Measurements from ENCODE around the gene SLX4IP.

The SLX4IP gene

GRCh38 chr20:10404023-10404628 is 31.0 kb upstream of the SLX4IP start:
- Histone ChIP-seq H3K4ac (ENCODE audit: low read depth in 1 of 2, low read length in 2 of 2) (no peak overlapping the region), H3K9me3 (ENCODE audit: control insufficient read depth, low read length) (no peaks in the 10 kb centered on the region), H3K27me3 (ENCODE audit: control insufficient read depth in 1 of 2, insufficient read depth in 1 of 2, low read length in 2 of 2) (no peaks in the 10 kb centered on the region), H2AK5ac (ENCODE audit: low read length, severe bottlenecking) (no peak overlapping the region), H3K9ac (ENCODE audit: low read length) (no peak overlapping the region), H3K23ac (ENCODE audit: low read length in 2 of 2) (no peak overlapping the region), H2AFZ (ENCODE audit: low read depth, low read length) (no peak overlapping the region), H3K4me3 (ENCODE audit: insufficient read depth in 1 of 2, low read depth in 1 of 2, low read length in 2 of 2) (no peak overlapping the region), H2BK5ac (ENCODE audit: low read depth, low read length, poor library complexity, severe bottlenecking) (no peak overlapping the region), H2BK120ac (ENCODE audit: low read depth, low read length) (no peak overlapping the region), H3K79me1 (replicated peaks; ENCODE audit: low read length, poor library complexity, severe bottlenecking) (no peaks in the 10 kb centered on the region), H3K4me2 (ENCODE audit: low read length, poor library complexity, severe bottlenecking) (no peak overlapping the region), H2BK15ac (ENCODE audit: low read depth, poor library complexity, severe bottlenecking) (no peak overlapping the region), H3K36me3 (ENCODE audit: control insufficient read depth in 1 of 2, insufficient read depth in 2 of 2, low read depth in 1 of 2, low read length in 2 of 2) (peaks cover 3 to 31% of the 10 kb centered on the region in 2 experiments), H4K91ac (ENCODE audit: low read length) (no peak overlapping the region), H3K4me1 (ENCODE audit: control insufficient read depth, insufficient read depth, low read depth, low read length) (no peaks in the 10 kb centered on the region), H3K18ac (ENCODE audit: low read depth in 1 of 2, low read length in 2 of 2) (no peak overlapping the region), H2BK12ac (ENCODE audit: low read length in 2 of 2) (no peak overlapping the region), H3K27ac (ENCODE audit: low read length, poor library complexity, severe bottlenecking) (no peak overlapping the region), H3K14ac (ENCODE audit: low read length in 2 of 2) (no peak overlapping the region), H4K8ac (ENCODE audit: low read length) (no peak overlapping the region)
- 100% methylated on average over 2 of the region's 2 CpGs for WGBS
- DNase-seq, result no peak

- WGBS, result 98% methylated on average over 3 of the region's 4 CpGs
- no peak overlapping the region for H2AFZ ChIP-seq (ENCODE audit: low read depth, low read length)
- H2AK5ac ChIP-seq (ENCODE audit: low read length, severe bottlenecking), result no peak overlapping the region
- H3K4ac ChIP-seq (ENCODE audit: low read depth in 1 of 2, low read length in 2 of 2), result no peak overlapping the region
- no peaks in the 10 kb centered on the region for H3K4me1 ChIP-seq (ENCODE audit: control insufficient read depth, insufficient read depth, low read depth, low read length)
- no peaks in the 10 kb centered on the region for H3K79me1 ChIP-seq (replicated peaks; ENCODE audit: low read length, poor library complexity, severe bottlenecking)
- H3K9me3 ChIP-seq (ENCODE audit: control insufficient read depth, low read length), result no peaks in the 10 kb centered on the region
- H2BK5ac ChIP-seq (ENCODE audit: low read depth, low read length, poor library complexity, severe bottlenecking), result no peak overlapping the region
- H3K18ac ChIP-seq (ENCODE audit: low read depth in 1 of 2, low read length in 2 of 2), result no peak overlapping the region
- no peak overlapping the region for H3K27ac ChIP-seq (ENCODE audit: low read length, poor library complexity, severe bottlenecking)
- H3K4me3 ChIP-seq (ENCODE audit: insufficient read depth in 1 of 2, low read depth in 1 of 2, low read length in 2 of 2), result no peak overlapping the region
- H2BK120ac ChIP-seq (ENCODE audit: low read depth, low read length), result no peak overlapping the region
- no peak overlapping the region for H4K91ac ChIP-seq (ENCODE audit: low read length)
- no peak for DNase-seq
- H2BK15ac ChIP-seq (ENCODE audit: low read depth, poor library complexity, severe bottlenecking), result no peak overlapping the region
- no peak overlapping the region for H3K4me2 ChIP-seq (ENCODE audit: low read length, poor library complexity, severe bottlenecking)
- H4K8ac ChIP-seq (ENCODE audit: low read length), result no peak overlapping the region
- peaks cover 3 to 31% of the 10 kb centered on the region in 2 experiments for H3K36me3 ChIP-seq (ENCODE audit: control insufficient read depth in 1 of 2, insufficient read depth in 2 of 2, low read depth in 1 of 2, low read length in 2 of 2)
- no peak overlapping the region for H3K9ac ChIP-seq (ENCODE audit: low read length)
- H3K14ac ChIP-seq (ENCODE audit: low read length in 2 of 2), result no peak overlapping the region
- H2BK12ac ChIP-seq (ENCODE audit: low read length in 2 of 2), result no peak overlapping the region
- no peaks in the 10 kb centered on the region for H3K27me3 ChIP-seq (ENCODE audit: control insufficient read depth in 1 of 2, insufficient read depth in 1 of 2, low read length in 2 of 2)
- H3K23ac ChIP-seq (ENCODE audit: low read length in 2 of 2), result no peak overlapping the region
These were observed 30.1 kb upstream of the SLX4IP start for GRCh38 chr20:10404959-10405530.

GRCh38 chr20:10408108-10408813 is 26.8 kb upstream of the SLX4IP start:
- H3K4me3 ChIP-seq (ENCODE audit: insufficient read depth in 1 of 2, low read depth in 1 of 2, low read length in 2 of 2), result no peak overlapping the region
- H3K9ac ChIP-seq (ENCODE audit: low read length), result no peak overlapping the region
- no peak overlapping the region for H2BK5ac ChIP-seq (ENCODE audit: low read depth, low read length, poor library complexity, severe bottlenecking)
- no peak overlapping the region for H3K23ac ChIP-seq (ENCODE audit: low read length in 2 of 2)
- H3K18ac ChIP-seq (ENCODE audit: low read depth in 1 of 2, low read length in 2 of 2), result no peak overlapping the region
- DNase-seq, result no peak
- H2BK120ac ChIP-seq (ENCODE audit: low read depth, low read length), result no peak overlapping the region
- no peak overlapping the region for H2AK5ac ChIP-seq (ENCODE audit: low read length, severe bottlenecking)
- H3K4me2 ChIP-seq (ENCODE audit: low read length, poor library complexity, severe bottlenecking), result no peak overlapping the region
- H3K9me3 ChIP-seq (ENCODE audit: control insufficient read depth, low read length), result no peaks in the 10 kb centered on the region
- no peak overlapping the region for H2BK15ac ChIP-seq (ENCODE audit: low read depth, poor library complexity, severe bottlenecking)
- no peak overlapping the region for H3K27ac ChIP-seq (ENCODE audit: low read length, poor library complexity, severe bottlenecking)
- H3K79me1 ChIP-seq (replicated peaks; ENCODE audit: low read length, poor library complexity, severe bottlenecking), result peaks cover 4% of the 10 kb centered on the region
- WGBS, result 100% methylated on average over 1 of the region's 2 CpGs
- H4K91ac ChIP-seq (ENCODE audit: low read length), result no peak overlapping the region
- H3K14ac ChIP-seq (ENCODE audit: low read length in 2 of 2), result no peak overlapping the region
- no peak overlapping the region for H2BK12ac ChIP-seq (ENCODE audit: low read length in 2 of 2)
- no peak overlapping the region for H3K4ac ChIP-seq (ENCODE audit: low read depth in 1 of 2, low read length in 2 of 2)
- no peaks in the 10 kb centered on the region for H3K27me3 ChIP-seq (ENCODE audit: control insufficient read depth in 1 of 2, insufficient read depth in 1 of 2, low read length in 2 of 2)
- H2AFZ ChIP-seq (ENCODE audit: low read depth, low read length), result no peak overlapping the region
- H4K8ac ChIP-seq (ENCODE audit: low read length), result no peak overlapping the region
- peaks cover 3 to 46% of the 10 kb centered on the region in 2 experiments for H3K36me3 ChIP-seq (ENCODE audit: control insufficient read depth in 1 of 2, insufficient read depth in 2 of 2, low read depth in 1 of 2, low read length in 2 of 2)
- H3K4me1 ChIP-seq (ENCODE audit: control insufficient read depth, insufficient read depth, low read depth, low read length), result no peaks in the 10 kb centered on the region

GRCh38 chr20:10411673-10412072 is 23.4 kb upstream of the SLX4IP start:
- Histone ChIP-seq H4K91ac (ENCODE audit: low read length) (no peak overlapping the region), H3K23ac (ENCODE audit: low read length in 2 of 2) (no peak overlapping the region), H3K18ac (ENCODE audit: low read depth in 1 of 2, low read length in 2 of 2) (no peak overlapping the region), H3K4me2 (ENCODE audit: low read length, poor library complexity, severe bottlenecking) (no peak overlapping the region), H2AK5ac (ENCODE audit: low read length, severe bottlenecking) (no peak overlapping the region), H3K4me3 (ENCODE audit: insufficient read depth in 1 of 2, low read depth in 1 of 2, low read length in 2 of 2) (no peak overlapping the region), H3K27me3 (ENCODE audit: control insufficient read depth in 1 of 2, insufficient read depth in 1 of 2, low read length in 2 of 2) (no peaks in the 10 kb centered on the region), H3K27ac (ENCODE audit: low read length, poor library complexity, severe bottlenecking) (no peak overlapping the region), H3K9me3 (ENCODE audit: control insufficient read depth, low read length) (no peaks in the 10 kb centered on the region), H3K4ac (ENCODE audit: low read depth in 1 of 2, low read length in 2 of 2) (no peak overlapping the region), H2AFZ (ENCODE audit: low read depth, low read length) (no peak overlapping the region), H2BK15ac (ENCODE audit: low read depth, poor library complexity, severe bottlenecking) (no peak overlapping the region), H4K8ac (ENCODE audit: low read length) (no peak overlapping the region), H3K14ac (ENCODE audit: low read length in 2 of 2) (no peak overlapping the region), H2BK120ac (ENCODE audit: low read depth, low read length) (no peak overlapping the region), H3K79me1 (replicated peaks; ENCODE audit: low read length, poor library complexity, severe bottlenecking) (peaks cover 4% of the 10 kb centered on the region), H3K4me1 (ENCODE audit: control insufficient read depth, insufficient read depth, low read depth, low read length) (no peaks in the 10 kb centered on the region), H2BK5ac (ENCODE audit: low read depth, low read length, poor library complexity, severe bottlenecking) (no peak overlapping the region), H2BK12ac (ENCODE audit: low read length in 2 of 2) (no peak overlapping the region), H3K36me3 (ENCODE audit: control insufficient read depth in 1 of 2, insufficient read depth in 2 of 2, low read depth in 1 of 2, low read length in 2 of 2) (peaks cover 0 to 47% of the 10 kb centered on the region in 2 experiments), H3K9ac (ENCODE audit: low read length) (no peak overlapping the region)
- no peak for DNase-seq
- WGBS, result no CpG with 5 or more reads among the region's 1 CpG
